ENCODE data around the gene FCN3. TPM values are rescaled to one million over a fixed set of nuclear protein-coding genes. Genes with fewer than 3 reads are reported as not detected.

The FCN3 gene
- polyA plus RNA-seq, 6 donors from 2014 or later: not detected

DNA sequence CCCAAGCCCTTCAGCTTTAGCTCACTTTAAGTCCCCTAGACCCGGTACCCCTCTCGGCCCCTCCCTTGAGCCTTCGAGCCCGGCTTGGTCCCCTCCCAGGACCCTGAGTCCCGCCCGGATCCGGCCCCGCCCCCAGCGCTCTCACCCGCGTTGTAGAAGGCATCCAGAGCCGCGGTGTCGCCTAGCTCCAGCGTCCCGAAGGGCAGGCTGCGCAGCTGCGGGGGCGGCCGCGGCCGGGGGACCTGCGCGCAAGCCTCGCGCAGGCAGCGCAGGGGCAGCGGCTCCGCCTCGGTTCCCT, 8.6 kb downstream of the FCN3 start:
- peaks cover 44 to 66% (median 66%) of the 10 kb centered on the region in 3 donors for H3K4me1 Mint-ChIP-seq
- H3K9me3 Mint-ChIP-seq: no peaks in the 10 kb centered on the region
- no peaks in the 10 kb centered on the region for H3K36me3 Mint-ChIP-seq
- peak overlapping the region in 1 of 6 donors; percentile 16 for H3K27ac Mint-ChIP-seq
- ATAC-seq (ENCODE audit: low read depth in 2 of 2) (peak; percentile 35 to 36), DNase-seq (peak; percentile 46)
- no peaks in the 10 kb centered on the region for H3K27me3 Mint-ChIP-seq
- peak overlapping the region; percentile 88 to 97 (median 92) for H3K4me3 Mint-ChIP-seq

DNA sequence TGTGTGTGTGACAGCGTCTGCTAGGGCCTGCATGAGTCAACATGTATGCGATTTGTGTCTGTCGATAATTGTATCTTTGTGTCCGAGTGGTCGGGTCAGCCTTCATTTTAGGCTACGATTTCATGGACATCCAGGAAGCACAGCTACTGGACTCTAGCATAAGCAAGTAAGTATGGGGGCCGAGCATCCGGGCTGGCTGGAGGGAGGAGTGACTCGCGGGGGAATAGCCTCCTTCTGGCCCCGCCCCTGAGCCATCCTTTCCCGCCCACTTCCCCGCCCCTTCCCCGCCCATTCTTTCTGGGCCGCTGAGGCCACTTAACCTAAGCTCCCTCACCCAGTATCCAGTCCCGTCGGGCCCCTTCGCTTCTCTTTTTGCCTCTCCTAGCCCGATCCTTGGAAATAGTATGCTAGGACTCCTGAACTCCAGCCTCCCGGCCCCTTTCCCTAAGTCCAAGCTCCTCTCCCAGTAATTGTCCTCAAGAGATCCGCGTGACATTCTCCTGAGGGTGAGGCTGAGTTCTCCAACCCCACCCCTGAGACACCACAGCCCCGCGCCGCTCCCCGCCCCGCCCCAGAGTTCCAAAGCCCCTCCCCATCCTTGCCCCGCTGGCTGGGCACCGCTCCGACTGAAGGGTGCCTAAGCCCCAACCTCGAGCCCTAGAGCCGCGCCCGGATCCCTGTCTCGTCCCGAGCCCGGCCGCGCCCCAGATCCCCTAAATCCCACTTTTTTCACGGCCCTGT, 9.1 kb downstream of the FCN3 start:
- no peaks in the 10 kb centered on the region for H3K9me3 Mint-ChIP-seq
- ATAC-seq (ENCODE audit: low read depth in 2 of 2): peak; percentile 53 to 55
- H3K4me3 Mint-ChIP-seq: peak overlapping the region; percentile 88 to 97 (median 92)
- no peaks in the 10 kb centered on the region for H3K27me3 Mint-ChIP-seq
- peak; percentile 61 for DNase-seq
- H3K36me3 Mint-ChIP-seq: no peaks in the 10 kb centered on the region
- peak overlapping the region in 2 of 6 donors; percentile 16 to 64 for H3K27ac Mint-ChIP-seq
- H3K4me1 Mint-ChIP-seq: peaks cover 49 to 66% (median 65%) of the 10 kb centered on the region in 3 donors

DNA sequence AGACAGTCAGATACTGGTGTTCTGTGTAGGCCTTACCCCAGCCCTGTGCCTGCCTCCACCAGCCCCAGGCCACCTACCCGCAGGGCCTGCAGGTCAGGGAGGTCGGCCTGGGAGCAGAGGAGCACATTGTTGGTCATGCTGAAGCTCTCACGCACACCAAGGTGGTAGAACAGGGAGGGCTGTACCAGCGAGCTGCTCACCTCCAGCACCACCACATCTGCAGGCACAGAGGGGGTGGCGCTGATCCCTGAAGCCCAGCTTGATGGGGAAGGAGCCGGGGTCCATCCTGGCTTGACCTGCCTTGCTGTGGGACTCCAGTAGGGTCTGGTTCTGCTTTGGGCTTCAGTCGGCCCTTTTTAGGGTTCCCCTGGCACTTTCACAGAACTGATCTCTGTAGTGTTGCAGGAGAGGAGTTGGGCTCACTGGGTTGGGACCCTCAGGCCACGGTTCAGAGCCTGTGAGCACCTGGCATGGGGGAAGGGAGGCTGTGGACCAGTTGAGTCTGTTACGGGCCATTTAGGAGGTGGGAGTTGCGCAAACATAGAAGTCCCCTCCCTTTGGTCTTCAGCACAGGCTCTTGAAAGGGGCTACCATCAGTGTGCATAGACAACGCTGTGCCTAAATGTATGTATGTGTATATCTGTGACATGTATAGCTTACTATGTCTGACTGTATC, 9.8 kb downstream of the FCN3 start:
- DNase-seq (no peak), ATAC-seq (ENCODE audit: low read depth in 2 of 2) (no peak)
- Mint-ChIP-seq H3K27ac (peak overlapping the region in 2 of 6 donors; percentile 52 to 86), H3K9me3 (no peaks in the 10 kb centered on the region), H3K4me3 (peak overlapping the region; percentile 88 to 97 (median 92)), H3K36me3 (no peaks in the 10 kb centered on the region), H3K27me3 (no peaks in the 10 kb centered on the region), H3K4me1 (peaks cover 55 to 68% (median 65%) of the 10 kb centered on the region in 3 donors)

DNA sequence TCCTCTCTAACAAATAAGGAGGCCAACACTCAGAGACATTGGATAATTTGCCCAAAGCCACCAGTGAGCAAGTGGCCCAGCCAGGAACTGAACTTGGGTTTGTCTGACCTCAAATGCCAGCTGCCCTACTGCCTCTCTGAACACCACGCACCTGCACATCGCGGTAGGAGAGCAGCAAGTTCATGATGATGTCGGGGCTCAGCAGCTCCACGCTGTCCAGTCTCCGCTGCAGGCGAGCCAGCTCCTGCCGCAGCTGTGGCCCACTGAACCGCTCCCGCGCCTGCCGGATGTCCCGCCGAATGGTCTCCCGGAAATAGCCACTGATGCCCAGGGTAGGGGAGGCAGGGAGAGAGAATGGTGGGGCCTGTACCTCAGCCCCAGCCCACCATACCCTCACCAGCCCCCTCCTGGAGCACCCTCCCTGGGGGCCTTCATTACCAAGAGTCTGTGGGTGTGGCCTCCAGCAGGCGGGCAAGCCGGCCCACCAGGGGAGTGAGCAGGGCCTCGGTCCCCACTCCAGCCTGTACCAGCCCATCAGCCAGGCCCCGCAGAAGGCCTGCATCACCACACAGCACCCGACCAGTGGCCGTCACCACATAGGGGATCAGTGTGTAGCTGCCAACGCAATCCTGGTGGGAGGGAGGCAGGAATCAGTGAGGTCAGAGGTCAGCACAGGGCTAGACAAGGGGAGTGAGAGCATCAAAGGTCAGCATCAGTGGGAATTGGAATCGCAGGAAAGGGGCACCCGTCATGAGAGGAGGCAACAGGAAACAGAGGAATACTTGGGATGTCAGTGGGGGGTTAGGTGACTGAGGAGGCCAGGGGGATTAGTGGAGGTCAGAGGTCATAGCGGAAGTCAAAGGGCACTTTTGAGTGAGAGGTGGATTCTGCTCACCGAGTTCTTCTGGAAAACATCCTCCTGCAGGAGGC, 10.6 kb downstream of the FCN3 start:
- ATAC-seq (ENCODE audit: low read depth in 2 of 2) (no peak), DNase-seq (no peak)
- Mint-ChIP-seq H3K4me1 (peaks cover 54 to 68% (median 65%) of the 10 kb centered on the region in 3 donors), H3K27me3 (no peaks in the 10 kb centered on the region), H3K36me3 (no peaks in the 10 kb centered on the region), H3K4me3 (peak overlapping the region in 4 of 8 donors; percentile 41 to 68 (median 63)), H3K9me3 (no peaks in the 10 kb centered on the region), H3K27ac (peak overlapping the region in 2 of 6 donors; percentile 17 to 84)

DNA sequence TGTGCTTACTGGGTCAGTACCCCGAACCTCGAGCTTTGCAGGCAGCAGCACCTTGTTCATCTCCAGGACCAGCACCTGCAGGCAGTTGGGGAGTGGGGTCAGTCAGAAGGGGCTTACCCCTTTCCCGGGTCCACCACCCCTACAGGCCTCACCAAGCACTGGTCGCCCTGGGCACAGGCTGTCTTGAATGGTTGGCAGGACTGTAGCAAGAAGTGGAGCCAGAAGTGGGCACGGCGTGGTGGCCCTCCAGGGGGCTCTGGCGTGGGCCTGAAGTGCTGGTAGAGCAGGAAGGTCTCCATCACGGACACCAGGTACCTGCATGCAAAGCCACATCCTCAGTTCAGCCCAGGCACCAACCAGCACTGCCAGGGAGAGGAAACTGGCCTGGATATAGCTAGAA, 13.1 kb downstream of the FCN3 start:
- Mint-ChIP-seq H3K36me3 (no peaks in the 10 kb centered on the region), H3K27ac (no peak overlapping the region), H3K4me3 (peak overlapping the region; percentile 66 to 93 (median 81)), H3K4me1 (peaks cover 49 to 62% (median 61%) of the 10 kb centered on the region in 3 donors), H3K27me3 (no peaks in the 10 kb centered on the region), H3K9me3 (no peaks in the 10 kb centered on the region)
- ATAC-seq (ENCODE audit: low read depth in 2 of 2) (no peak), DNase-seq (no peak)

DNA sequence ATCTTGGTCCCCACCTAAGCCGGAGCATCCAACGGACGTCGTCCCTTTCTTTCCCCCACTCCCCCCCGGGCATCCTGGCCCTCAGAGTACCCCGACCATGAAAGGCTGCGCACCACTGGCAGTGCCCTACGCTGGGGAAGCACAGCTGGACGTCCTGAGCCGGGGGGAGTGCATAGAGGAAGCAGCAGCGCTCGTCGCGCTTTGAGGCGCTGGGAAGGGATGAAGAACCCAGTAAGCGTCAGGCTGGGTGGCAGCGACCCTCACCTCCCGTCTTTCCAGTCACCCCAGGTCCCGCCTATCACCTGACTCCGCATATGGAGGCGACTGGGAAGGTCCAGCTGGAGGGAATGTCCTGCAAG, 13.6 kb downstream of the FCN3 start:
- no peak overlapping the region for H3K27ac Mint-ChIP-seq
- DNase-seq (no peak), ATAC-seq (ENCODE audit: low read depth in 2 of 2) (no peak)
- no peaks in the 10 kb centered on the region for H3K9me3 Mint-ChIP-seq
- H3K4me3 Mint-ChIP-seq: peak overlapping the region; percentile 77 to 93 (median 82)
- peaks cover 49 to 66% (median 62%) of the 10 kb centered on the region in 3 donors for H3K4me1 Mint-ChIP-seq
- no peaks in the 10 kb centered on the region for H3K36me3 Mint-ChIP-seq
- H3K27me3 Mint-ChIP-seq: no peaks in the 10 kb centered on the region

DNA sequence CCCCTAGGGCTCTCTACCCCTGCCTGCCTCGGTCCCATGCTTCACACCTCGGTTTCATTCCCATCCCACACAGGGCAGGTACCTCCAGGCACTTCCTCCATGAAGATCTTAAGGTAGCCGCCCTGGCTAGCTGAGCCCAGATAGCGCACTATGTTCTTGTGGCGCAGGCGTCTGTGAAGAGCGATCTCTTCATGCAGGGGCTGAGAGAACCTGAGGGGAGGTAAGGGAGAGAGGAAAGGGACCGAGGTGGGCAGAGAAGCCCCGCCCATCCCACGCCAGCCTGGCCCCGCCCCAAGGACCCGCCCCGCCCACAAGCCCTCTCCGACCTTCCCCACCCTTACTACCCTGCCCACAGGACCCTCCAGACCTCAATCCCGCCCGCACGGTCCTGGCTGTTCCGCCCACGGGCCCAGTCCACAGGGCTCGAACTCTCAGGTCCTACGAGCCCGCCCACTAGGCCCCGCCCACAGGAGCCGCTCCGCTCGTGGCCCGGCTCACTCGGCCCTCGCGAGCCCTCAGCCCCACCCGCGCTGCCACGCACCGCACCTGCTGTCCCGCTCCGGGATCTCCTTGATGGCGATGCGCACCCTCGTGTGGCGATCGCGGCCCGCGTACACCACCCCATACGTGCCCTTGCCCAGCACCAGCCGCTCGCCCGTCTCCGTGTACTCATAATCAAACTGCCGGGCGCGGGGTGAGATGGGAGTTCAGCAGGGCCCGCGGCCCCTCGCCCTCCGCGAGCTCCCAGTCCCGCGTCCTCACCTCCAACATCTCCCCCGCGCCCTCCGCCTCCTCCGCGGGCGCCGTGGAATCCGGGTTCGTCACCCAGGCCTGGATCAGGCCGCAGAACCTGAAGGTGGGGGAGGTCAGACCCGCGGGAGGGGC, 14.2 kb downstream of the FCN3 start:
- Mint-ChIP-seq H3K36me3 (no peaks in the 10 kb centered on the region), H3K9me3 (no peaks in the 10 kb centered on the region), H3K4me1 (peaks cover 46 to 67% (median 59%) of the 10 kb centered on the region in 3 donors), H3K27ac (peak overlapping the region in 3 of 6 donors; percentile 26 to 72 (median 27)), H3K4me3 (peak overlapping the region; percentile 77 to 93 (median 82)), H3K27me3 (no peaks in the 10 kb centered on the region)
- DNase-seq: peak; percentile 49
- ATAC-seq (ENCODE audit: low read depth in 2 of 2): peak; percentile 37 to 43

DNA sequence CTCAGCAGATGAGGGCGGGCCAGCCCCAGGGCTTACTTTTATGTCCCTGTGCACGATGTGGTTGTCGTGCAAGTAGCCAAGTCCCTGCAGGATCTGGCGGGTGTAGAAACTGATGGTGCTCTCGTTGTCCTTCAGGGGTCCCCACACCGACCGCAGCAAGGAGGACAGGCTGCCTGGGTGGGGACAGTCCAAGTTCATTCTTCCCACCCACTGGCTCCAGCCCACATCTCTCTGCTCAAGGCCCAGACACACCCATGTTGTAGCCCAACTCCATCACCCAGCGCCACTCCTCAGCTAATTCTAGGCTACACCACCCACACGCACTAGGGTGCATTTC, 14.8 kb downstream of the FCN3 start:
- Mint-ChIP-seq H3K9me3 (no peaks in the 10 kb centered on the region), H3K4me1 (peaks cover 43 to 63% (median 56%) of the 10 kb centered on the region in 3 donors)
- ATAC-seq (ENCODE audit: low read depth in 2 of 2): peak in 1 of 2 donors; percentile 15

DNA sequence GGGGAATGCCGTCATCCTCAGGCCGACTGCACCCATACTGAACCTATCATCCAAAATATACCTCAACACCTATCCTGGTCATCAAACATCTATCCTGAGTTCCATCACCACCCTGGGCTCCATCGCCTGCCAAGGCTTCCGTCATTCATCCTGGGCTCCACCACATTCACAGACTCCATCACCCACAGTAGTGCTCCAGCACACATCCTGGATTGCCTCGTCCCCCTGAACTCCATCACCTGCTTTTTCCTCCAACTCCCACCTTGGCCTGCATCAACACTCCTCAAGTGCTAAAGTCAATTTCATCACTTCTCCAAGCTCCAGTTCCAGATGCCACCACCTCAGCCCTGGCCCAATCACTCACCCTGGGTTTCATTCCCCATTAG, 15.7 kb downstream of the FCN3 start:
- no peaks in the 10 kb centered on the region for H3K9me3 Mint-ChIP-seq
- H3K4me3 Mint-ChIP-seq: peak overlapping the region in 7 of 8 donors; percentile 62 to 85 (median 77)
- no peak for DNase-seq
- peak overlapping the region in 2 of 6 donors; percentile 39 to 88 for H3K27ac Mint-ChIP-seq
- H3K4me1 Mint-ChIP-seq: peaks cover 37 to 55% (median 47%) of the 10 kb centered on the region in 3 donors
- no peak for ATAC-seq (ENCODE audit: low read depth in 2 of 2)
- no peaks in the 10 kb centered on the region for H3K36me3 Mint-ChIP-seq
- H3K27me3 Mint-ChIP-seq: no peaks in the 10 kb centered on the region

More for the DNA sequence above, 14.8 kb downstream of the FCN3 start:
- no peak for DNase-seq
- Mint-ChIP-seq H3K27me3 (no peaks in the 10 kb centered on the region), H3K27ac (peak overlapping the region in 1 of 6 donors; percentile 72), H3K4me3 (peak overlapping the region; percentile 77 to 93 (median 82)), H3K36me3 (no peaks in the 10 kb centered on the region)

DNA sequence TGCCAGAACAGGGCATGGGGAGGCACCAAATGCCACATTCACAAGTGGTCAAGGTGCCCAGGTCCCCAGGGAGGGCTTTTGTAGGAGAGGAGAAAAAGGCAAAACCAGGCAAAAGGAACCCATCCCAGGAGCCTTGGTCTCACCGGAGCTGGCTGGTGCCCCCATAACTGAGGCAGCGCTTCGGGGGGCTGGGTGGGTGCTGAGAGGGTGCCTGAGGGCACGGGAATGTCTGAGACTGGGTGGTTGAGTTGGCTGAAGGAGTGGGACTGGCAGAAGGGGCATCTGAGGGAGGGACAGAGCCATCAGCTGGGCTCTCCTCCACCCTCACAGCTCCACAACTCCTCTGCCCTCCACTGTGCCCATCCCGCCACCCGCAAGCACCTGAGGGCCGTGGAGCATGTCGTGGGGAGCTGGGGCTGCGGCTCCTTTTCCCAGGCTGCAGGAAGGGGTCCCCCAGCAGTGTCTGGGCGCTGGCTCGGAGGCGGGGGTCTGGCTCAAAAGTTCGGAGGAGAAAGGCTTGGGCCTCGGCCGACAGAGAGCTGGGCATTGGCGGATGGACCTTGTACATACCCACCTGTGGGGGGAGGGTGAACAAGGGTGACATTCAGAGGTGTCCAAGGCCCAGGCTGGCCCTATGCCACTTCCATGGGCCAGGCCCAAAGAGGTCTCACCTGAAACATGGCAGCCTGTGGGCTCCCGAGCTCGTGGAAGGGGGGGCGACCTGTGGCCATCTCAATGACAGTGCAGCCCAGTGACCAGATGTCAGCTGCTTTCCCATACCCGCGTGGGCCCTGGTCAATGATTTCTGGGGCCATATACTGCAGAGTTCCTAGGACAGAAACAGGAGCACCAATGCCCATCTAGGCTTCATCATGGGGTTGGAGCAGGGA, 16.3 kb downstream of the FCN3 start:
- no peak for DNase-seq
- Mint-ChIP-seq H3K27ac (peak overlapping the region in 3 of 6 donors; percentile 15 to 56 (median 41)), H3K4me1 (peaks cover 37 to 55% (median 41%) of the 10 kb centered on the region in 3 donors), H3K9me3 (no peaks in the 10 kb centered on the region), H3K4me3 (peak overlapping the region in 7 of 8 donors; percentile 40 to 87 (median 77)), H3K27me3 (no peaks in the 10 kb centered on the region), H3K36me3 (no peaks in the 10 kb centered on the region)
- no peak for ATAC-seq (ENCODE audit: low read depth in 2 of 2)

DNA sequence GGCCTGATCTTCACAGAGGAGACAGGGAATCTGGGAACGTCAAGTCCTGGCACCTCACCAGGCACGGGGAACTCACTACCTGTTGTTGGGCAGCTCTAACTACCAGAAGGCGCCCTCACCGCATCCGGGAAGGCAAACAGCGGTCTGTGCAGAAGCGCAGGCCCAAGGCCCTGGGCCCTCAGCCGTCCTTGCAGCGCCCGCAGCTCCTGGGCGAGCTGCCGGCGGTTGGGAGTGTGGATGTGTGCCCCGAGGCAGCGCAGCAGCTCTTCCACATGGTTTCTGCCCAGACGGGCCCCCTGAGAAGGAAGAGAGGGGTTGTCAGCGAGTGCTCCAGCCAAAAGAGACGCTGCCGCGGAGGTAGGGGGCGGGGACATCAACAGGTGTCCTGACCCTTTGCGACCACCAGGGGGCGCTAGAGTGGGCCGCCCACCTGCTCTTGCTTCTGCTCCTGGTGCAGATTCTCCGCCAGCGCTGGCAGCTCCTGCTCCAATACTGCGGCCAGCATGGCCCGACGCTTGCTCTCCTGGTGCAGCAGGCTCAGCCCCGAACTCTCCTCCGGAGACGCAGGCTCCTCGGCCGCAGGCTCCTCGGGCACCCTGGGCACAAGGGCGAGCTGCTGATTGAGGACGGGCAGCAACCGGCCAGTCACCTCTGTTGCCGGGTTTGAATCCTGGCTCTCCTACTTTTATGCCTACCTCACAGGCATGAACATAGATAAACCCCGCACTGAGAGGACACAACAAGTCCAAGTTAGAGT, 17.2 kb downstream of the FCN3 start:
- H3K9me3 Mint-ChIP-seq: no peaks in the 10 kb centered on the region
- H3K27me3 Mint-ChIP-seq: no peaks in the 10 kb centered on the region
- peaks cover 34 to 52% (median 35%) of the 10 kb centered on the region in 3 donors for H3K4me1 Mint-ChIP-seq
- DNase-seq (peak; percentile 78), ATAC-seq (ENCODE audit: low read depth in 2 of 2) (peak; percentile 68 to 78)
- H3K36me3 Mint-ChIP-seq: no peaks in the 10 kb centered on the region
- H3K4me3 Mint-ChIP-seq: peak overlapping the region; percentile 67 to 87 (median 80)
- peak overlapping the region in 4 of 6 donors; percentile 56 to 84 (median 64) for H3K27ac Mint-ChIP-seq
